ENCODE measurements around the gene TAAR9.

Gene TAAR9

DNA sequence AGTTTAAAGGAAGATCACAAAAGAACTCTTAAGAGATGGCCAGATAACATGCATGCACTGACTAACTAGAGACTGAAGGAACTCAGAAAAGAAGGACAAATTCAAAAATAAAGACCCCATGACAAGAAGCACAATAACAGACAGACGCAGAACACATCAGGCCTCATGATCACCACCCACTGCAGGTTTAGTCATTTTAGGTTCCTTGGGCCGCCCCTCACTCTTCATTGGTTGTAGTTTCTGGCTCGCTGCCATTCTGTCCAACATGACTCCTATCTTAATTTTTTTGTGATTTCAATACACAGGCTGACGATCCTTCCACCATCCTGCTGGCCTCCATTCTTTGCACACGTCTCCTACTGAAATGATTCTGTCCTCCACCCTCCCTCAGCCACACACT is 46.8 kb upstream of the TAAR9 start:
- peaks cover 8% of the 10 kb centered on the region; the same call in 1 of the 2 replicates for H3K79me2 ChIP-seq (ENCODE audit: insufficient read depth, low read depth)
- H3K27me3 ChIP-seq (ENCODE audit: insufficient read depth, low read depth), result no peaks in the 10 kb centered on the region
- no peaks in the 10 kb centered on the region for H3K36me3 ChIP-seq (ENCODE audit: insufficient read depth)
- no peaks in the 10 kb centered on the region for H4K20me1 ChIP-seq (ENCODE audit: insufficient read depth)
- H2AFZ ChIP-seq (ENCODE audit: low read depth), result no peak overlapping the region
- H3K4me2 ChIP-seq, result no peak overlapping the region
- TF ChIP-seq, protein P1, sequence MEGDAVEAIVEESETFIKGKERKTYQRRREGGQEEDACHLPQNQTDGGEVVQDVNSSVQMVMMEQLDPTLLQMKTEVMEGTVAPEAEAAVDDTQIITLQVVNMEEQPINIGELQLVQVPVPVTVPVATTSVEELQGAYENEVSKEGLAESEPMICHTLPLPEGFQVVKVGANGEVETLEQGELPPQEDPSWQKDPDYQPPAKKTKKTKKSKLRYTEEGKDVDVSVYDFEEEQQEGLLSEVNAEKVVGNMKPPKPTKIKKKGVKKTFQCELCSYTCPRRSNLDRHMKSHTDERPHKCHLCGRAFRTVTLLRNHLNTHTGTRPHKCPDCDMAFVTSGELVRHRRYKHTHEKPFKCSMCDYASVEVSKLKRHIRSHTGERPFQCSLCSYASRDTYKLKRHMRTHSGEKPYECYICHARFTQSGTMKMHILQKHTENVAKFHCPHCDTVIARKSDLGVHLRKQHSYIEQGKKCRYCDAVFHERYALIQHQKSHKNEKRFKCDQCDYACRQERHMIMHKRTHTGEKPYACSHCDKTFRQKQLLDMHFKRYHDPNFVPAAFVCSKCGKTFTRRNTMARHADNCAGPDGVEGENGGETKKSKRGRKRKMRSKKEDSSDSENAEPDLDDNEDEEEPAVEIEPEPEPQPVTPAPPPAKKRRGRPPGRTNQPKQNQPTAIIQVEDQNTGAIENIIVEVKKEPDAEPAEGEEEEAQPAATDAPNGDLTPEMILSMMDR (conservative IDR thresholded peaks at IDR 0.05; ENCODE audit: low read depth, low read length), result no peak
- H3K27ac ChIP-seq, result no peak overlapping the region
- H3K4me1 ChIP-seq (ENCODE audit: low read depth, poor library complexity, severe bottlenecking), result peaks cover 21% of the 10 kb centered on the region
- H3K4me3 ChIP-seq (IDR thresholded peaks at IDR 0.05; ENCODE audit: insufficient read depth, low read depth, low read length), result no peak overlapping the region
- H3K9ac ChIP-seq, result no peak overlapping the region

DNA sequence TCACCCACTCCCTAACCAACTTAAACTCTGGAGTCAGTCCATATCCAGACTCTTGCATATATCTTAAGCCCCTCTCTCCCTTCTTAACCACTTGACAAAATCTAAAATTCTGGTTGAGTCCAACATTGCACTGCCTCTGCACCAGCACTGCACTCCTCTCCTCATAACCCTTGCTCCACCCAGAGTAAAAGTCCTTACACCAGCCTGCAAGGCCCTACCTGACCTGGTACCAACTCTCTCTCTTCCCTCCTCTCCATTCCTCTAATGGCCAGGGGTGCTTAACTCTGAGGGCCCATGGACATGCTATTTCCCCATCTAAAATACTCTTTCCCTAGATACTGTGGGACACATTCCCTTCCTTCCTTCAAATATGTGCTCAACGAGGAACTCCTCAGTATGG is 46.2 kb upstream of the TAAR9 start:
- TF ChIP-seq, protein P1 (conservative IDR thresholded peaks at IDR 0.05; ENCODE audit: low read depth, low read length), result no peak
- no peaks in the 10 kb centered on the region for H4K20me1 ChIP-seq (ENCODE audit: insufficient read depth)
- no peak overlapping the region for H3K9ac ChIP-seq
- H3K27me3 ChIP-seq (ENCODE audit: insufficient read depth, low read depth), result no peaks in the 10 kb centered on the region
- no peak overlapping the region for H3K4me3 ChIP-seq (IDR thresholded peaks at IDR 0.05; ENCODE audit: insufficient read depth, low read depth, low read length)
- H3K27ac ChIP-seq, result no peak overlapping the region
- no peak overlapping the region for H2AFZ ChIP-seq (ENCODE audit: low read depth)
- H3K4me1 ChIP-seq (ENCODE audit: low read depth, poor library complexity, severe bottlenecking), result peaks cover 26% of the 10 kb centered on the region
- peaks cover 8% of the 10 kb centered on the region; the same call in 1 of the 2 replicates for H3K79me2 ChIP-seq (ENCODE audit: insufficient read depth, low read depth)
- H3K4me2 ChIP-seq, result no peak overlapping the region
- H3K36me3 ChIP-seq (ENCODE audit: insufficient read depth), result no peaks in the 10 kb centered on the region

DNA sequence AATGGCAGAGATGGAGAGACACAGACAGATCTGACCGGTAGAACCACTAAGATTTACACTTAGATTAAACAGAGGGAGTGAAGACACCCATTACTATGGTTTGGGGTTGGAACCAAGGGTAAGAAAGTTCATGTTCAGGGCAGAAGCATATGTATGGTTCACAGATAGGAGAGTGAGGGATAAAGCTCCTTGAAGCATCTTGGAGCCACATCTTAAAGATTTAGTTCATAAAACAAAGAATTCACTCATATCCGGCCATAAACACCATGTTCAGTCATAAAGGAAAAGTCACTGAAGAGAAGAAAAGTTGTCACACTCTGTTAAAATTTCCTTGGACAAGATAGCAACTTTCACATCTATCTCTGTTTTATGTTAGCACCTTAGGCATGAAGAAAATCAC is 43.1 kb upstream of the TAAR9 start:
- no peaks in the 10 kb centered on the region for H3K27me3 ChIP-seq (ENCODE audit: insufficient read depth, low read depth)
- H3K9ac ChIP-seq, result peak overlapping the region; percentile 4; the same call in 1 of the 2 replicates
- peaks cover 8% of the 10 kb centered on the region; the same call in 1 of the 2 replicates for H3K79me2 ChIP-seq (ENCODE audit: insufficient read depth, low read depth)
- no peaks in the 10 kb centered on the region for H4K20me1 ChIP-seq (ENCODE audit: insufficient read depth)
- peak overlapping the region; percentile 37; the same call in 1 of the 2 replicates for H3K27ac ChIP-seq
- peak overlapping the region; percentile 53; the same call in 1 of the 2 replicates for H3K4me2 ChIP-seq
- no peak overlapping the region for H2AFZ ChIP-seq (ENCODE audit: low read depth)
- no peaks in the 10 kb centered on the region for H3K36me3 ChIP-seq (ENCODE audit: insufficient read depth)
- TF ChIP-seq, protein P1 (conservative IDR thresholded peaks at IDR 0.05; ENCODE audit: low read depth, low read length), result no peak
- H3K4me1 ChIP-seq (ENCODE audit: low read depth, poor library complexity, severe bottlenecking), result peaks cover 28% of the 10 kb centered on the region
- no peak overlapping the region for H3K4me3 ChIP-seq (IDR thresholded peaks at IDR 0.05; ENCODE audit: insufficient read depth, low read depth, low read length)

DNA sequence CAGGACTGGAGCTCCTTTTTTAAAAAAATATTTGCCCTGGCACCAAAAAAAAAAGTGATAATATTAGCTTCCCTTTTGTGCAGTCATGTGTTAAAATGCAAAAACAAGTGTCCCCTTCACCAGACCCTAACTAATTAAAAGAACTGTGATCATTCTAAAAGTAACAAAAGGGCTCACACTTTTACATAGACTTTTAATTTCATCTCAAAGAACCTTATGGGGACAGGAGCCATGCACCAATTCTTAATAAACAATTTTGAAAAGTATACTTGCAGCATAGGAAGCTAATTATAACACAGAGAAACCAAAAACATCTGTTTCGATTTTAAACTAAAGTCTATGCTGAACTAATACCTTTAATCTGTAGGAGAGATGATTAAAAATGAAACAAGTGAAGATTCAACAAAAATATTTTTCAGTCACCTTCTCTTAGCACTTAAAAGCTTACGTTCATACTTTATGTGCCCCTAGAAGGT is 42.4 kb upstream of the TAAR9 start:
- Histone ChIP-seq H3K27me3 (ENCODE audit: insufficient read depth, low read depth) (no peaks in the 10 kb centered on the region), H3K36me3 (ENCODE audit: insufficient read depth) (no peaks in the 10 kb centered on the region), H3K27ac (peak overlapping the region; percentile 37), H4K20me1 (ENCODE audit: insufficient read depth) (no peaks in the 10 kb centered on the region), H3K4me2 (peak overlapping the region; percentile 53), H3K79me2 (ENCODE audit: insufficient read depth, low read depth) (peaks cover 8% of the 10 kb centered on the region; the same call in 1 of the 2 replicates), H3K4me3 (IDR thresholded peaks at IDR 0.05; ENCODE audit: insufficient read depth, low read depth, low read length) (no peak overlapping the region), H3K4me1 (ENCODE audit: low read depth, poor library complexity, severe bottlenecking) (peaks cover 28% of the 10 kb centered on the region), H3K9ac (peak overlapping the region; percentile 4; the same call in 1 of the 2 replicates), H2AFZ (ENCODE audit: low read depth) (no peak overlapping the region)
- TF ChIP-seq, protein P1 (conservative IDR thresholded peaks at IDR 0.05; ENCODE audit: low read depth, low read length), result no peak
